COLO829 (cell line): ENCODE measurements around the gene APC2.
"Not testable (repeated sequence)": the region's sequence is repeated elsewhere in the genome, so short reads cannot be mapped to it uniquely, and the experiment has no call there.

Experiments
- DNase-seq: peaks from one replicate; pipeline ENCODE4 v3.0.0; 2012; ENCODE audit warnings: low spot score

The APC2 gene

GRCh38 chr19:1412995-1413800 is 36.7 kb upstream of the APC2 start:
- no peak for DNase-seq

GRCh38 chr19:1416014-1416841 is 33.7 kb upstream of the APC2 start:
- DNase-seq: no peak

GRCh38 chr19:1417145-1417544 is 32.8 kb upstream of the APC2 start:
- DNase-seq: no peak

- DNase-seq: no peak
Measured at GRCh38 chr19:1417681-1418495, 32.0 kb upstream of the APC2 start.

GRCh38 chr19:1418496-1418775 is 31.5 kb upstream of the APC2 start:
- no peak for DNase-seq

- no peak for DNase-seq
Measured at GRCh38 chr19:1418951-1419738, 30.8 kb upstream of the APC2 start.

- DNase-seq: not testable (repeated sequence)
Measured at GRCh38 chr19:1420085-1420484, 29.8 kb upstream of the APC2 start.

GRCh38 chr19:1420590-1420989 is 29.3 kb upstream of the APC2 start:
- no peak for DNase-seq

GRCh38 chr19:1421218-1421957 is 28.5 kb upstream of the APC2 start:
- DNase-seq: no peak

- DNase-seq: no peak
Measured at GRCh38 chr19:1421958-1422305, 28.0 kb upstream of the APC2 start.

GRCh38 chr19:1422360-1422759 is 27.6 kb upstream of the APC2 start:
- no peak for DNase-seq

GRCh38 chr19:1422943-1423342 is 27.0 kb upstream of the APC2 start:
- no peak for DNase-seq

GRCh38 chr19:1423436-1424191 is 26.3 kb upstream of the APC2 start:
- DNase-seq: no peak

- no peak for DNase-seq
Measured at GRCh38 chr19:1424192-1424955, 25.5 kb upstream of the APC2 start.

GRCh38 chr19:1425102-1425837 is 24.7 kb upstream of the APC2 start:
- no peak for DNase-seq

GRCh38 chr19:1425902-1426301 is 24.0 kb upstream of the APC2 start:
- DNase-seq: no peak

- no peak for DNase-seq
Measured at GRCh38 chr19:1426736-1427135, 23.2 kb upstream of the APC2 start.

- no peak for DNase-seq
Measured at GRCh38 chr19:1427221-1427920, 22.6 kb upstream of the APC2 start.
